NCI-H1105 treated with DMSO at 0.1 percent for 48 hours (cell line): ENCODE data around the gene USP31.

Source experiments
- DNase-seq: peaks from one replicate; lab custom pipeline; 2025; lab: John Stamatoyannopoulos, UW

USP31 gene

DNA sequence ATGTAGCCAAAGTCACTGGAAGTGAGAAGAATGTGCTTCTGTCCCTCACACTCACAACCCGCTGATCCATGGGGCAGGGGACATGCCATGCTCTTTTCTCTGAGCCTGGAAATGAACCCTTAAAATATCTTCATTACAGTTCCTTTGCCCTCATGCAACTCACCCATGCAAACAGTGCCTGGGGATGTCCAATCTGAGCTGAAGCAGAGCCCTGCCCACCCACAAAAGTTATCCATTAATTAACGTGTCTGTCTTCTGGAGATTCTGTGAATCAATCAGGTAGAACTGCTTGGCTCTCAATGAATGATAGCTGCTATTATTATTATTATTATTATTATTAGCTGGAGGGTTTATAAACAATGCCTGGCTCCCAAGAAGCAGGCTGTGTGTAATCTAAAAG lies 133.7 kb downstream of the USP31 start:
- no peak for DNase-seq

DNA sequence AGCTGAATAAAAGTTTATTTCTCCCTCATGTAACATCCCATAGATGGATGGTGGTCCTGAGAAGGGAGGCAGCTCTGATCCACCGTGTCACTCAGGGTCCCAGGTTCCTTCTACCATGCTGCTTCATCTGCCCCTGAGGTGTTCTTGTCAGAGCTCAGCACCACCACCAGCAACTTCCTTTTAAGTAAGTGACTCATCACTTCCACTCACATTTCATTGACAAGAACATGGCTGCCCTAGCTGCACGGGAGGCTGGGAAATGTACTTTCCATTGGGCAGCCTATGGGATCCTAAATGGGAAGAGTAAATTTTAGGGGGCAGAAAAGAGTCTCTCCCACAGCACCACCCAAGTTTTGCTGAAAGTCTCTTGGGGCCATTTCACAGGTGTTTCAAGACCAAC lies 134.7 kb downstream of the USP31 start:
- DNase-seq, result no peak
